SH-SY5Y (cell line): Measurements from ENCODE around the gene NEUROD2.

ENCODE experiments used
- GATA2 ChIP-seq: IDR thresholded peaks from 2 replicates; pipeline ENCODE4 v1.6.1; 2011; ENCODE audit warnings: mild to moderate bottlenecking, low read depth, low read length
- GATA3 ChIP-seq: IDR thresholded peaks from 2 replicates; pipeline ENCODE4 v1.6.1; 2011; ENCODE audit warnings: low read depth, mild to moderate bottlenecking, low read length, moderate library complexity

GRCh38 chr17:39562395-39562794 lies 45.3 kb downstream of the NEUROD2 start:
- TF ChIP-seq GATA2 (no peak), GATA3 (no peak)
